Tibial nerve (tissue), 3 donors: Measurements from ENCODE around the gene SLC40A1.

Source experiments
- CTCF ChIP-seq, 5 experiments: fragments of 200-600 bp in 3 of 5; fragments of 450-650 bp in 2 of 5; sonication (generic) in 3 of 5; IDR thresholded peaks; one replicate each; pipeline ENCODE4 v1.5.1; 2016 to 2019; ENCODE audit warnings: antibody characterized with exemption in 5 of 5, mild to moderate bottlenecking in 3 of 5, moderate library complexity in 2 of 5
- POLR2A ChIP-seq, 2 donors: fragments of 450-650 bp; IDR thresholded peaks; one replicate each; pipeline ENCODE4 v1.6.1; 2017; ENCODE audit warnings: antibody characterized with exemption in 2 of 2, mild to moderate bottlenecking in 2 of 2, moderate library complexity in 2 of 2

GRCh38 chr2:189557373-189557772 lies 23.2 kb downstream of the SLC40A1 start:
- TF ChIP-seq POLR2A (IDR thresholded peaks at IDR 0.05) (no peak), CTCF (IDR thresholded peaks at IDR 0.05) (no peak)
